Jurkat, Clone E6-1 (cell line): ENCODE data around the gene SOCS4.
"Not testable (repeated sequence)": the region's sequence is repeated elsewhere in the genome, so short reads cannot be mapped to it uniquely, and the experiment has no call there.

Experiments
- DNase-seq: peaks from one replicate; pipeline ENCODE4 v3.0.0-alpha.2; 2011; ENCODE audit warnings: low read depth, low spot score
- H3K4me3 ChIP-seq: 2 replicates; pipeline ENCODE4 v1.5.1; 2011; ENCODE audit warnings: mild to moderate bottlenecking, low read length, control low read depth, moderate library complexity

SOCS4 gene

GRCh38 chr14:55079961-55080360 lies 52.9 kb downstream of the SOCS4 start:
- not testable (repeated sequence) for H3K4me3 ChIP-seq, DNase-seq

- no peak overlapping the region for H3K4me3 ChIP-seq
- no peak for DNase-seq
Measured at GRCh38 chr14:55084401-55085059, 57.5 kb downstream of the SOCS4 start.

GRCh38 chr14:55085060-55085660 lies 58.1 kb downstream of the SOCS4 start:
- DNase-seq: no peak

GRCh38 chr14:55086938-55087337 lies 59.9 kb downstream of the SOCS4 start:
- DNase-seq: no peak
- no peak overlapping the region for H3K4me3 ChIP-seq

More at GRCh38 chr14:55085060-55085660, 58.1 kb downstream of the SOCS4 start:
- no peak overlapping the region for H3K4me3 ChIP-seq

GRCh38 chr14:55088356-55088755 lies 61.3 kb downstream of the SOCS4 start:
- DNase-seq: no peak
- H3K4me3 ChIP-seq: no peak overlapping the region

GRCh38 chr14:55092341-55092740 lies 65.3 kb downstream of the SOCS4 start:
- H3K4me3 ChIP-seq: no peak overlapping the region
- DNase-seq: no peak

GRCh38 chr14:55094292-55095157 lies 67.5 kb downstream of the SOCS4 start:
- no peak for DNase-seq
- no peak overlapping the region for H3K4me3 ChIP-seq

- no peak for DNase-seq
- no peak overlapping the region for H3K4me3 ChIP-seq
Measured at GRCh38 chr14:55097881-55098560, 71.0 kb downstream of the SOCS4 start.

GRCh38 chr14:55098561-55098898 lies 71.5 kb downstream of the SOCS4 start:
- no peak for DNase-seq
- H3K4me3 ChIP-seq: no peak overlapping the region
